ENCODE measurements around the gene RIMOC1.

Gene RIMOC1

DNA sequence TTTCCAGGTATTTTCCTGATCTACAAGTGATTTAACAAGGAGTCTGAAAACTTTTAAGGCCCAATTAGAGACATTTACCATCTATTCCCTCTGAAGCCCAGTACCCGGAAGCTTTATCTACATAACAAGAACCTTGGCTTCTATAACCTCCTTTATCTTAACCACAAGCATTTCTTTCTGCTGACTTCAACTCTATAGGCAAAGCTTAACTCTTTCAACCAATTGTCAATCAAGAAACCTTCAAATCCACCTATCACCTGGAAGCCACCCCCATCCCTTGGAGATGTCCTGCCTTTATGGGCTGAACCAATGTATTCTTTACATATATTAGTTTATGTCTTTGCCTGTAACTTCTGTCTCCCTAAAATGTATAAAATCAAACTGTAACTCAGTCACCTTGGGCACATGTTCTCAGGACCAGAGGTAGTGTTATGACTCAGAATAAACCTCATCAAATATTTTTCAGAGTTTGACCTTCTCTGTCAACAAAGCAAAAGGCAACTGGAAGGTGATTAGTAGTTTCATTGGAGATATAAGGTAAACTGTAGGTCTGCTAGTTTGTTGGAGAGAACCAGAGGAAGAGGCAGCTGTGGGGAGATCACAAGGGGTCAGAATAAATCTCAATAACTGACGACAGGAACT, 13.0 kb upstream of the RIMOC1 start:
- H3K9me2 ChIP-seq (ENCODE audit: low read depth, low read length): no peaks in the 10 kb centered on the region
- no peaks in the 10 kb centered on the region for H3K27me3 ChIP-seq (ENCODE audit: insufficient read depth, low read length)
- H3K9ac ChIP-seq (ENCODE audit: low read length): no peak overlapping the region
- H3K36me3 ChIP-seq (ENCODE audit: insufficient read depth, low read length): no peaks in the 10 kb centered on the region
- H3K27ac ChIP-seq (ENCODE audit: low read depth, low read length, poor library complexity, severe bottlenecking): no peak overlapping the region
- no peaks in the 10 kb centered on the region for H3K9me3 ChIP-seq (ENCODE audit: low read length)
- no peak overlapping the region for H2AFZ ChIP-seq (ENCODE audit: low read length)
- TF ChIP-seq EZH2 (IDR thresholded peaks at IDR 0.05; ENCODE audit: borderline replicate concordance, low read length): no peak
- no peak for TF ChIP-seq CTCF (IDR thresholded peaks at IDR 0.05; ENCODE audit: low read length)
- no peaks in the 10 kb centered on the region for H3K79me2 ChIP-seq (ENCODE audit: insufficient read depth, low read length)
- H3F3A ChIP-seq (ENCODE audit: insufficient read depth, low read length): no peaks in the 10 kb centered on the region
- H3K4me3 ChIP-seq (ENCODE audit: low read depth, low read length, poor library complexity, severe bottlenecking): no peak overlapping the region
- no peaks in the 10 kb centered on the region for H4K20me1 ChIP-seq (ENCODE audit: insufficient read depth, low read length)
- no peak overlapping the region for H3K4me2 ChIP-seq (ENCODE audit: low read length)
- no peaks in the 10 kb centered on the region for H3K4me1 ChIP-seq (ENCODE audit: insufficient read depth, low read length, severe bottlenecking)

DNA sequence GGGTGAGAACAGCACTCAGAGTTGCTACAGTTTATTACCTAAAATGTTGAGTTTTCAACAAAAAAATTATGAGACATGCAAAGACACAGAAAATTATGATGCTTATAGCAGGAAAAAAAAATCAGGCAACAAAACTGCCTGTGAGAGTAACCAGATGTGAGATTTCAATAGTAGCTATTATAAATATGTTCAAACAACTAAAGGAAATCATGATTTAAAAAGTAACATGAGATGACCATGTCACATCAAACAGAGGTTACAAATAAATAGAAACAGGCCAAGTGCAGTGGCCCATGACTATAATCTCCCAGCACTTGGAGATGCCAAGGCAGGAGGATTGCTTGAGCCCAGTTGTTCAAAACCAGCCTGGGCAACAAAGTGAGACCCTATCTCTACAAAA, 12.1 kb upstream of the RIMOC1 start:
- Histone ChIP-seq H3K4me2 (ENCODE audit: low read length) (no peak overlapping the region), H3K27ac (ENCODE audit: low read depth, low read length, poor library complexity, severe bottlenecking) (no peak overlapping the region), H3K79me2 (ENCODE audit: insufficient read depth, low read length) (no peaks in the 10 kb centered on the region)

DNA sequence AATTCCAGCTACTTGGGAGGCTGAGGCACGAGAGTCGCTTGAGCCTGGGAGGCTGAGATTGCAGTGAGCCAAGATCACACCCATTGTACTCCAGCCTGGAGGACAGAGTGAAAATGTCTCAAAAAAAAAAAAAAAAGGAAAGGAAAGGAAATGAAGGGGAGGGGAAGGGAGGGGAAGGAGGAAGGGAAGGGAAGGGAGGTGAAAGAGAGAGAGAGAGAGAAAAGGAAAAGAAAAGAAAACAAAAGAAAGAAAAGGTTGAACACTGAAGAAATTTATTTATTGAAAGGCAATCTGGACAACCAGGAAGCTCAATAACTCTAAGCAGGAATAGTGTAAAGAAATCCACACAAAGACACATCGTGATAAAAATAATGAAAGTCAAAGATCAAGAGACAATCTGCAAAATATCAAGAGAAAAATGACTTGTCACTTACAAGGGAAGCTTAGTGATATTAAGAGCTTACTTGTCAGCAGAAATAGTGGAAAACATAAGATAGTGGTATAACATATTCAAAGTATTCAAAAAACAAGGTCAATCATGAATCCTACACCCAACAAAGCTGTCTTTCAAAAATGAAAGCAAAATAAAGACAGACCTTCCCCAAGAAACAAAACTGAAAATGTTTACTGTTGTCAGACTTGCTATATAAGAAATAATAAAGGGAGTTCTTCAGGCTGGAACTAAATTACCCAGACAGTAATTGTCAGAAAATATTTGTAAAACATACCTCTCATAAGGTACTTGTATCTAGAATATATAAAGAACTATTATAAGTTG, 10.9 kb upstream of the RIMOC1 start:
- no peaks in the 10 kb centered on the region for H3K9me2 ChIP-seq (ENCODE audit: low read depth, low read length)
- no peak overlapping the region for H3K4me2 ChIP-seq (ENCODE audit: low read length)
- TF ChIP-seq CTCF (IDR thresholded peaks at IDR 0.05; ENCODE audit: low read length): no peak
- TF ChIP-seq EZH2 (IDR thresholded peaks at IDR 0.05; ENCODE audit: borderline replicate concordance, low read length): no peak
- H3K9ac ChIP-seq (ENCODE audit: low read length): no peak overlapping the region
- no peaks in the 10 kb centered on the region for H3K27me3 ChIP-seq (ENCODE audit: insufficient read depth, low read length)
- H3K79me2 ChIP-seq (ENCODE audit: insufficient read depth, low read length): no peaks in the 10 kb centered on the region
- no peaks in the 10 kb centered on the region for H3F3A ChIP-seq (ENCODE audit: insufficient read depth, low read length)
- no peaks in the 10 kb centered on the region for H4K20me1 ChIP-seq (ENCODE audit: insufficient read depth, low read length)
- H3K4me3 ChIP-seq (ENCODE audit: low read depth, low read length, poor library complexity, severe bottlenecking): no peak overlapping the region
- no peaks in the 10 kb centered on the region for H3K4me1 ChIP-seq (ENCODE audit: insufficient read depth, low read length, severe bottlenecking)
- no peak overlapping the region for H3K27ac ChIP-seq (ENCODE audit: low read depth, low read length, poor library complexity, severe bottlenecking)
- no peak overlapping the region for H2AFZ ChIP-seq (ENCODE audit: low read length)
- no peaks in the 10 kb centered on the region for H3K36me3 ChIP-seq (ENCODE audit: insufficient read depth, low read length)
- H3K9me3 ChIP-seq (ENCODE audit: low read length): no peaks in the 10 kb centered on the region

More for the DNA sequence above, 12.1 kb upstream of the RIMOC1 start:
- no peak overlapping the region for H3K4me3 ChIP-seq (ENCODE audit: low read depth, low read length, poor library complexity, severe bottlenecking)
- no peaks in the 10 kb centered on the region for H3K9me2 ChIP-seq (ENCODE audit: low read depth, low read length)
- H3K36me3 ChIP-seq (ENCODE audit: insufficient read depth, low read length): no peaks in the 10 kb centered on the region
- H3K9me3 ChIP-seq (ENCODE audit: low read length): no peaks in the 10 kb centered on the region
- no peak for TF ChIP-seq EZH2 (IDR thresholded peaks at IDR 0.05; ENCODE audit: borderline replicate concordance, low read length)
- TF ChIP-seq CTCF (IDR thresholded peaks at IDR 0.05; ENCODE audit: low read length): no peak
- no peak overlapping the region for H3K9ac ChIP-seq (ENCODE audit: low read length)
- H4K20me1 ChIP-seq (ENCODE audit: insufficient read depth, low read length): no peaks in the 10 kb centered on the region
- no peaks in the 10 kb centered on the region for H3K4me1 ChIP-seq (ENCODE audit: insufficient read depth, low read length, severe bottlenecking)
- H2AFZ ChIP-seq (ENCODE audit: low read length): no peak overlapping the region
- H3K27me3 ChIP-seq (ENCODE audit: insufficient read depth, low read length): no peaks in the 10 kb centered on the region
- no peaks in the 10 kb centered on the region for H3F3A ChIP-seq (ENCODE audit: insufficient read depth, low read length)

Measured in OCI-LY1 (cell line).